Fibroblast of skin of right biceps (primary cell): Measurements from ENCODE around the gene PHRF1.

Experiments
- DNase-seq: peaks from one replicate; pipeline ENCODE4 v3.0.0-alpha.2; 2013

Gene PHRF1

DNA sequence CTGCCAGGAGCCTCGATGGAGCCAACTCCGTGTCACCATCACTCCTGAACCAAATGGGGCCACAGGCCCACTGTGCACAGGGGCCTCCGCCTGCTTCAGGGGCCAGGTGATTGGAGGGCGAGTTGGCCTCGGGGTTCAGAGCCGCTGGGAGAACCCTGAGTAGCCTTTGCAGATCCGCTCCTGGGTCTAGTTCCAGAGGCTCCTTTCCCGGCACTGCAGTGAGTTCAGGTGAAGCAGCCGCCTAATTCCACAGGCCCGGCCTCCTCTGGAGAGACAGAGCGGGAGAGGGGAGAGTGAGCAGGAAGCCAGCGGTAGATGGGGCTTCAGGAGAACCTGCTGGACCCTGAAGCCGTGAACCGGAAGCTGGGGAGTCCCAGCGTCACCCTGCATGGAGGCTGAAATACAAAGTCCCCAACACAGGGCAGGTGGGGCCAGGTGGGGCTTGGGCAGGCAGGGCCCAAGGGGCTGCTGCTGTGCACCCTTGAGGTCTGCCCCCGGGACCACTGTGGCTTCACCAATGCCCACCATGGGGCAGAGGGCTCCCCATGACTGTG, 83.3 kb downstream of the PHRF1 start:
- DNase-seq: no peak

DNA sequence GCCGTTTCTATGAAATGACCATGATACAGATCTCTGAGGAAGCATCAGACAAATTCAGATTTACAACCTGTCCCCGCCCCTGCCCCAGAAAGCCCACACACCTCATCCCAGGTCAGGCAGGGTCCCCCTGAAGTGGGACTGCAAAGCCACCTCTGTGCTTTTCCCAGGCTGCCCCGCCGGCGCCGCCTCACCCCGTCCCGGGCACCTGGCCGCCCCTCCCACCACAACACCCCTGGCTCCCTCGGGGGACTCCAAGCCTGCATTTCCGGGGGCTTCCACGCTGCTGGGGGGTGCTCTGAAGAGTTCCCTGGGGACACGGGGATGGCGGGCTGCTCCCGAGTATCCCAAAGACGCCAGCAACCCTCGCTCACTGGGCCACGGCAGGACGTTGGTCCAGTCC, 84.0 kb downstream of the PHRF1 start:
- DNase-seq: no peak

GRCh38 chr11:660681-661444, 84.6 kb downstream of the PHRF1 start:
- no peak for DNase-seq
